Smooth muscle cell (in vitro differentiated cells): ENCODE results near the gene HLTF. TPM values are rescaled to one million over a fixed set of nuclear protein-coding genes. Genes with fewer than 3 reads are reported as not detected.

Experiments used
- DNase-seq: peaks from one replicate; lab custom pipeline; 2025; ENCODE audit not compliant: unreplicated experiment; lab: John Stamatoyannopoulos, UW
- H2AFZ ChIP-seq: fragments of 200-600 bp; sonication (generic); 2 replicates; pipeline ENCODE4 v1.6.0; 2016; ENCODE audit warnings: antibody characterized with exemption, low read depth, mild to moderate bottlenecking
- H3F3A ChIP-seq: fragments of 200-600 bp; sonication (generic); 2 replicates; pipeline ENCODE4 v1.6.0; 2017; ENCODE audit warnings: antibody characterized with exemption, low read depth
- H3K27ac ChIP-seq: fragments of 200-600 bp; sonication (generic); 2 replicates; pipeline ENCODE4 v1.5.1; 2016; ENCODE audit warnings: low read depth, mild to moderate bottlenecking
- H3K27me3 ChIP-seq: fragments of 200-600 bp; sonication (generic); 2 replicates; pipeline ENCODE4 v1.6.1; 2016; ENCODE audit warnings: low read depth, mild to moderate bottlenecking
- H3K36me3 ChIP-seq: fragments of 200-600 bp; sonication (generic); 2 replicates; pipeline ENCODE4 v1.5.1; 2016; ENCODE audit warnings: low read depth
- H3K4me1 ChIP-seq: fragments of 200-600 bp; sonication (generic); 2 replicates; pipeline ENCODE4 v1.5.1; 2016; ENCODE audit warnings: low read depth
- H3K4me2 ChIP-seq: fragments of 200-600 bp; sonication (generic); 2 replicates; pipeline ENCODE4 v1.6.0; 2016; ENCODE audit warnings: mild to moderate bottlenecking
- H3K4me3 ChIP-seq: fragments of 200-600 bp; sonication (generic); 2 replicates; pipeline ENCODE4 v1.5.1; 2016; ENCODE audit warnings: mild to moderate bottlenecking
- H3K79me2 ChIP-seq: fragments of 200-600 bp; sonication (generic); 2 replicates; pipeline ENCODE4 v1.6.0; 2016; ENCODE audit warnings: low read depth, mild to moderate bottlenecking
- H3K9ac ChIP-seq: fragments of 200-600 bp; sonication (generic); 2 replicates; pipeline ENCODE4 v1.6.0; 2016; ENCODE audit warnings: low read depth
- H3K9me3 ChIP-seq: fragments of 200-600 bp; sonication (generic); replicated peaks from 2 replicates; pipeline ENCODE4 v1.5.1; 2016; ENCODE audit warnings: low read depth
- H4K20me1 ChIP-seq: fragments of 200-600 bp; sonication (generic); 2 replicates; pipeline ENCODE4 v1.6.0; 2016; ENCODE audit warnings: low read depth
- WGBS: methylation state at CpG from one replicate; pipeline ENCODE4 v1.1.7; 2016; ENCODE audit warnings: low lambda C conversion rate; 5-methylcytosine and 5-hydroxymethylcytosine counted together
- polyA plus RNA-seq: library from polyadenylated mRNA; unstranded; fragments of >200 nt; fragmentation: Nextera tagmentation; extraction: Ambion mirVana; gene quantifications from 2 replicates; pipeline ENCODE4 v1.2.1, GENCODE V29; 2016
- total RNA-seq: library from RNA; depleted of rRNA; stranded (reverse); fragments of >200 nt; gene quantifications from 2 replicates; pipeline ENCODE4 v1.2.3, GENCODE V29; 2014
- TF ChIP-seq, protein P1 (sequence below): fragments of 200-600 bp; sonication (generic); IDR thresholded peaks from 2 replicates; pipeline ENCODE4 v1.5.1; 2017; ENCODE audit warnings: borderline replicate concordance, mild to moderate bottlenecking, antibody characterized with exemption; ENCODE audit not compliant: insufficient read depth, poor library complexity, severe bottlenecking

The HLTF gene
- total and polyA plus RNA-seq, 2 experiments from 2014 or later = 24.2 to 34.9 TPM

DNA sequence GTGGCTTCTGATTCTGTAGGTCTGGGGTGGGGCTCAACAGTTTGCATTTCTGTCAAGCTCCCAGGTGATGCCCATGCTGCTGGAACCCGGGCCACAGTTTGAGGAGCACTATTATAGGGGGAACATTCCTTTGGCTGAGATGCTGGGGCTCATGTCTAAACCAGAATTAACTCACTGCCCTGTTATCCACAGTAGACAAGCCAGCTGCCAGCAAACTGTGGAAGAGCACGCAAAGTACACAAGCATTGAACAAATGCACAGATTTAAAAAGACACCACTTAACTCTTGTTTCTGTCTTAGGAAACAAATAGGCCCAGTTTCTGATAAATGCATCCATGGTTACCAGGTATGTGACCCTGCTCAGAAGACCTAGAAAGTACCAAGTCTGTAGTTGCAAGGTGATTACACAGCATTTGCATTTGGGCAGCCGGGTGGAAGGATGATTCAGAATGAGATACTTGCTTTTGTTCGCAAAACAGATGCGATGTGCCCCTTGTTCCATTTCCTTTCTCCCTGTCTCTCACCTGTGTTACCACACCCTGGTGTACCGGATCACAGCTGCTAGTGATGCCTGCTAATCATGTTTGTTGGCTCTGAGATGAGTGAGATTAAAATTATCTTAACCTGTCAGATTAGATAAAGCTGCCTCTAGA is 82.6 kb downstream of the HLTF start:
- H3K4me2 ChIP-seq = no peak overlapping the region
- no peaks in the 10 kb centered on the region for H4K20me1 ChIP-seq
- DNase-seq = no peak
- H3K4me1 ChIP-seq = no peaks in the 10 kb centered on the region
- no peaks in the 10 kb centered on the region for H3F3A ChIP-seq
- no peak overlapping the region for H2AFZ ChIP-seq
- no peak overlapping the region for H3K9ac ChIP-seq
- H3K4me3 ChIP-seq = no peak overlapping the region
- H3K27ac ChIP-seq = no peak overlapping the region
- H3K36me3 ChIP-seq = no peaks in the 10 kb centered on the region
- 88% methylated on average over 6 of the region's 6 CpGs for WGBS
- no peaks in the 10 kb centered on the region for H3K9me3 ChIP-seq
- no peaks in the 10 kb centered on the region for H3K27me3 ChIP-seq
- TF ChIP-seq, protein P1, sequence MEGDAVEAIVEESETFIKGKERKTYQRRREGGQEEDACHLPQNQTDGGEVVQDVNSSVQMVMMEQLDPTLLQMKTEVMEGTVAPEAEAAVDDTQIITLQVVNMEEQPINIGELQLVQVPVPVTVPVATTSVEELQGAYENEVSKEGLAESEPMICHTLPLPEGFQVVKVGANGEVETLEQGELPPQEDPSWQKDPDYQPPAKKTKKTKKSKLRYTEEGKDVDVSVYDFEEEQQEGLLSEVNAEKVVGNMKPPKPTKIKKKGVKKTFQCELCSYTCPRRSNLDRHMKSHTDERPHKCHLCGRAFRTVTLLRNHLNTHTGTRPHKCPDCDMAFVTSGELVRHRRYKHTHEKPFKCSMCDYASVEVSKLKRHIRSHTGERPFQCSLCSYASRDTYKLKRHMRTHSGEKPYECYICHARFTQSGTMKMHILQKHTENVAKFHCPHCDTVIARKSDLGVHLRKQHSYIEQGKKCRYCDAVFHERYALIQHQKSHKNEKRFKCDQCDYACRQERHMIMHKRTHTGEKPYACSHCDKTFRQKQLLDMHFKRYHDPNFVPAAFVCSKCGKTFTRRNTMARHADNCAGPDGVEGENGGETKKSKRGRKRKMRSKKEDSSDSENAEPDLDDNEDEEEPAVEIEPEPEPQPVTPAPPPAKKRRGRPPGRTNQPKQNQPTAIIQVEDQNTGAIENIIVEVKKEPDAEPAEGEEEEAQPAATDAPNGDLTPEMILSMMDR = no peak
- H3K79me2 ChIP-seq = no peaks in the 10 kb centered on the region

DNA sequence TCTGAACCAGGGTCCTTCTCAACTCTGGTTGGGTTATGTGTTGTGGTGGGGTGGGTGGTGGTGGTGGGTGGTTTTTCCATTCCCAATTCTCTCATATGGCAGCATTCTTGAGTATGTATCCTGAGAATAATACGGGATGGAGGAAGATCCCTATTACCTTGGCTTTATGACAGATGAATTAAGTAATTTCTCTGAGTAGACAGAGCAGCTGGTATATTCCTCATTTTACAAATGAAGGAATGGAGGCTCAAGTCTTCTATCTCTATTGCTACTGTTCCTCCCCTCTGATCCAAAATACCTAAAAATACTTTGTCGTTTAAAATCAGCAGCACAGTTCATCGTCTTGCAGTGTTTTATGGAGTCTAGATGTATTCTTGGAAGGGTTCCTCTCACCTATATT is 84.6 kb downstream of the HLTF start:
- DNase-seq = no peak
- no peaks in the 10 kb centered on the region for H3F3A ChIP-seq
- H3K79me2 ChIP-seq = no peaks in the 10 kb centered on the region
- no peaks in the 10 kb centered on the region for H3K36me3 ChIP-seq
- H3K27me3 ChIP-seq = no peaks in the 10 kb centered on the region
- H3K4me3 ChIP-seq = no peak overlapping the region
- no peaks in the 10 kb centered on the region for H3K9me3 ChIP-seq
- H3K9ac ChIP-seq = no peak overlapping the region
- no peaks in the 10 kb centered on the region for H4K20me1 ChIP-seq
- WGBS = 97% methylated on average over 3 of the region's 3 CpGs
- H3K4me1 ChIP-seq = no peaks in the 10 kb centered on the region
- TF ChIP-seq, protein P1 = no peak
- no peak overlapping the region for H2AFZ ChIP-seq
- no peak overlapping the region for H3K4me2 ChIP-seq
- no peak overlapping the region for H3K27ac ChIP-seq

DNA sequence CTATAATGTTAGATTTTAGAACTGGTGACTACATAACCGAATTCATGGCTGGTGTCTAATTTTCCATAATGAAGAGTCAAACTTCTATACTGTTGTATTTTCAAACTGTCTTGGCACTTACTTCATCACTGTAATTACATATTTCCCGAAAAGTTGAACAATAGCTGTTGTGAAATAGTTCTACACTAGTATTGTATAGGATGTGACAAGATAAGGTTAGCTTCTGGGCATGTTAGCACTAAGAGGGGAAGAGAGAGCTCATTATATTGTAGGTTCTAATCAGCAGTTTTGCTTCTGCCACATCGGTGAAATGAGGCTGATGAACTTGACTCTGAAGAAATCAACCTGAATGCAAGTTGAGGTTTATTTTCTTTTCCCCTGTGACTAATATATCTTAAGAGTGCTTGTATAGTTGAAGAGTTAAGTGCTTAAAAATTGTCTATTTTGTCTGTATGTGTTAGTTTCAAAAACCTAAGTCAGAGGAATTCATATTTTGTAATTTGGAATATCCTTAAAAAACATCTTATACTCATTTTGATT is 86.1 kb downstream of the HLTF start:
- 77% methylated on average over 3 of the region's 3 CpGs for WGBS
- no peak for DNase-seq
- H4K20me1 ChIP-seq = no peaks in the 10 kb centered on the region
- TF ChIP-seq, protein P1 = no peak
- H3K9ac ChIP-seq = no peak overlapping the region
- no peak overlapping the region for H3K4me3 ChIP-seq
- H3F3A ChIP-seq = no peaks in the 10 kb centered on the region
- H3K36me3 ChIP-seq = no peaks in the 10 kb centered on the region
- no peaks in the 10 kb centered on the region for H3K27me3 ChIP-seq
- no peaks in the 10 kb centered on the region for H3K4me1 ChIP-seq
- H3K79me2 ChIP-seq = no peaks in the 10 kb centered on the region
- H3K4me2 ChIP-seq = no peak overlapping the region
- H3K9me3 ChIP-seq = no peaks in the 10 kb centered on the region
- no peak overlapping the region for H3K27ac ChIP-seq
- H2AFZ ChIP-seq = no peak overlapping the region

DNA sequence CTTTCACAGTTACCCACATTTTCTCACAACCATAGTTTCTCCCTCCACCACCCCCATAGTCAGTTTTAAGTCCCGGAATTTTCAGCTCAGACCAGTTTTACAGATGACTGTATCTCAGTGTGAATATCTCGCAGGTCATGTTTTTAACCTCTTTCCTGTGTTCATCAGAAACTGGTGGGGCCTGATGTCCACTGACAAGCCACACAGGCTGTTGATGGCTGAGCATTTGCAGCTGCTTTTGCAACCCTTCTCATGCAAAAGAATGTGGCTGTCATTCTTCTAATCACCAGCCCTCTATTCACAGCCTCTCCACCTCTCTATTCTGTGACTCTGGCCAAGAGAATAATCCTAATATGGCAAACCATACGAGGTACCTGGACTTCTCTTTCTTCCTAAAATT is 86.5 kb downstream of the HLTF start:
- DNase-seq = no peak
- Histone ChIP-seq H3K27me3 (no peaks in the 10 kb centered on the region), H3K4me3 (no peak overlapping the region), H3K9me3 (no peaks in the 10 kb centered on the region), H3K4me2 (no peak overlapping the region), H3F3A (no peaks in the 10 kb centered on the region), H3K4me1 (no peaks in the 10 kb centered on the region), H3K36me3 (no peaks in the 10 kb centered on the region), H2AFZ (no peak overlapping the region), H3K27ac (no peak overlapping the region), H3K9ac (no peak overlapping the region), H3K79me2 (no peaks in the 10 kb centered on the region), H4K20me1 (no peaks in the 10 kb centered on the region)
- WGBS = 61% methylated on average over 3 of the region's 3 CpGs
- TF ChIP-seq, protein P1 = no peak
